ENCODE measurements around the gene INSC. TPM values are rescaled to one million over a fixed set of nuclear protein-coding genes. Genes with fewer than 3 reads are reported as not detected.

INSC gene
- total and polyA plus RNA-seq, 7 donors = 1.4 to 5.4 (median 2.9) TPM

DNA sequence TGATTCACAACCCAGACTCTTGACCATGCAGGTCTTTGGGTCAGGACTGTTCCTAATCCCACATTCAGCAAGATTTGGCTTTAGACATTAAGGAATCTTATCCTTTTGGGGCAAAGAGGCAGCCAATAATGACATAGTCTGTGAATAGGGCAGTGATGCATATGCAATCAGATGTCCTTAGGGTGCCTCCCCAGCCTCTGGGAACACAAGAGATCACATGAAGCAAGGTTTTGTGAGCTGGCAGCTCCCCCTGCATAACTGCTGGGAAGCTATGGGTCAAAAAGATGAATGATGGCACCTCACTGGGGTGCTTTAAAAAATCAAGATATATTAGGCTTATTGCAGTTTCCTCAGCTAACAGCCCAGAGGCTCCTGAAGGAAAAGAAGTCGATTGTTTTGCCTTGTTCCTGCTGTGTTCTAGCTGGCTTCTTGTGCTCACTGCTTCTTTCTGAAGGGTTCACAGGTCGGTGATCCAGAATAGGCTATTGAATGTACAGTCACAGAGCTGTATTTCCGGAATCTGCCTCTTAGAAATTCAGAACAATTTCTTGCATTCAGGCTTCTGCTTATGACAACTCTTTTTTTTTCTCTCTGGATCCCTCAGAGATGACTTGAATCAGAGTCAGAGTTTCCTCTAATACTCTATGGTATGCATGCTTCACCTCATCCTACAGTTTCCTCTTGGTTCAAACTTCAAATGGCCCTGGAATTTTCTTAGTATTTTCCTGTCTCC lies 31.7 kb downstream of the INSC start:
- peak overlapping the region in 2 of 4 donors; percentile 46 to 49 for H3K27ac ChIP-seq

DNA sequence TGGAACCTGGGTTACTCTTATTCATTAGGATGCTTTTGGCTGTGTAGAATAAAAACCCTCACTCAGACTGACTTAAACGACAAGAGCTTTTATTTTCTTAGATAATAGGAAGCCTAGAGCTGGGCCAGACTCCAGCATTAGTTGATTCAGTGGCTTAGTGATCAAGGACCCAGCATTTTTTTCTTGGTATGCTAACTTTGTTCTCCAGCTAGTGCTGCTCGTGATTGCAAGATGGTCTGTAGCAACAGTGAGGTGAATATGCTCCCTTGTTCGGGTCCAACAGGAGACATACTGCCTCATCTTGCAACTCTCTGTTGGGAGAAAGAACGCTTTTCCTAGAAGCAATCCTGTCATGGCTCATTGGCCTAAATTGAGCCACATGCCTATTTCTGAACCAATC lies 33.4 kb downstream of the INSC start:
- TF ChIP-seq, protein P1, sequence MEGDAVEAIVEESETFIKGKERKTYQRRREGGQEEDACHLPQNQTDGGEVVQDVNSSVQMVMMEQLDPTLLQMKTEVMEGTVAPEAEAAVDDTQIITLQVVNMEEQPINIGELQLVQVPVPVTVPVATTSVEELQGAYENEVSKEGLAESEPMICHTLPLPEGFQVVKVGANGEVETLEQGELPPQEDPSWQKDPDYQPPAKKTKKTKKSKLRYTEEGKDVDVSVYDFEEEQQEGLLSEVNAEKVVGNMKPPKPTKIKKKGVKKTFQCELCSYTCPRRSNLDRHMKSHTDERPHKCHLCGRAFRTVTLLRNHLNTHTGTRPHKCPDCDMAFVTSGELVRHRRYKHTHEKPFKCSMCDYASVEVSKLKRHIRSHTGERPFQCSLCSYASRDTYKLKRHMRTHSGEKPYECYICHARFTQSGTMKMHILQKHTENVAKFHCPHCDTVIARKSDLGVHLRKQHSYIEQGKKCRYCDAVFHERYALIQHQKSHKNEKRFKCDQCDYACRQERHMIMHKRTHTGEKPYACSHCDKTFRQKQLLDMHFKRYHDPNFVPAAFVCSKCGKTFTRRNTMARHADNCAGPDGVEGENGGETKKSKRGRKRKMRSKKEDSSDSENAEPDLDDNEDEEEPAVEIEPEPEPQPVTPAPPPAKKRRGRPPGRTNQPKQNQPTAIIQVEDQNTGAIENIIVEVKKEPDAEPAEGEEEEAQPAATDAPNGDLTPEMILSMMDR (IDR thresholded peaks at IDR 0.05) = no peak
- TF ChIP-seq POLR2A (IDR thresholded peaks at IDR 0.05) (no peak), POLR2AphosphoS5 (IDR thresholded peaks at IDR 0.05) (no peak), EP300 (IDR thresholded peaks at IDR 0.05) (no peak)
- Histone ChIP-seq H3K9me3 (no peaks in the 10 kb centered on the region), H3K36me3 (no peaks in the 10 kb centered on the region), H3K27me3 (no peaks in the 10 kb centered on the region), H3K4me1 (peaks cover 0 to 6% (median 0%) of the 10 kb centered on the region in 4 donors), H3K27ac (no peak overlapping the region), H3K4me3 (no peak overlapping the region)
- intact Hi-C loops (cut with DNase I) = no loop called here
- WGBS, 2 donors = 83% methylated on average over 4 of the region's 4 CpGs
- DNase-seq = no peak

More for the DNA sequence above, 31.7 kb downstream of the INSC start:
- H3K4me1 ChIP-seq = peaks cover 0 to 6% (median 0%) of the 10 kb centered on the region in 4 donors
- no peak overlapping the region for H3K4me3 ChIP-seq
- DNase-seq = no peak
- no peaks in the 10 kb centered on the region for H3K36me3 ChIP-seq
- intact Hi-C loops (cut with DNase I) = no loop called here
- no peaks in the 10 kb centered on the region for H3K27me3 ChIP-seq
- H3K9me3 ChIP-seq = no peaks in the 10 kb centered on the region
- no peak for TF ChIP-seq EP300 (IDR thresholded peaks at IDR 0.05)
- no peak for TF ChIP-seq POLR2AphosphoS5 (IDR thresholded peaks at IDR 0.05)
- TF ChIP-seq, protein P1 (IDR thresholded peaks at IDR 0.05) = no peak
- TF ChIP-seq POLR2A (IDR thresholded peaks at IDR 0.05) = no peak
- WGBS, 2 donors = 55 to 69% methylated on average over 3 of the region's 3 CpGs

DNA sequence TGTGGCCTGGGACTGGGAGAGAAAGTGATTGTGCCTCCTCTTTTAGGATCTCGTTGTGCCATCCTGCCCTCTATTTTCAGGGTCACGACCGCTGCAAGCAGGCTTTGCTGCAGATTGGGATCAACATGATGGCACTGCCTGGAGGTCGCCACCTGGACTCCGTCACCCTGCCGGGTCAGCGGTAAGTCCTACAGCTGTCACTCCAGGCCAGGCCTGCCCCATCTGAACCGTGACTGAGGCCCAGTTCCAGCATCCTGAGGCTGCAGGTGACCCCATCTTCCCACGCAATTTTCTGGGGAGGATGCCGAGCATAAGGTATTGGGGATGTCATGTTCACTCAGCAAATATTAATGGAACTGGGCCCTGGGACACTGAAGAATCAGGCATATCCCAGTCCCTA lies 34.3 kb downstream of the INSC start:
- TF ChIP-seq POLR2AphosphoS5 (IDR thresholded peaks at IDR 0.05) (no peak), EP300 (IDR thresholded peaks at IDR 0.05) (no peak), POLR2A (IDR thresholded peaks at IDR 0.05) (no peak)
- TF ChIP-seq, protein P1 (IDR thresholded peaks at IDR 0.05) = no peak
- Histone ChIP-seq H3K27ac (no peak overlapping the region), H3K27me3 (no peaks in the 10 kb centered on the region), H3K4me1 (peaks cover 0 to 6% (median 0%) of the 10 kb centered on the region in 4 donors), H3K9me3 (no peaks in the 10 kb centered on the region), H3K4me3 (no peak overlapping the region), H3K36me3 (no peaks in the 10 kb centered on the region)
- no peak for DNase-seq
- WGBS, 2 donors = 87 to 95% methylated on average over 10 of the region's 10 CpGs
- intact Hi-C loops (cut with DNase I) = no loop called here

DNA sequence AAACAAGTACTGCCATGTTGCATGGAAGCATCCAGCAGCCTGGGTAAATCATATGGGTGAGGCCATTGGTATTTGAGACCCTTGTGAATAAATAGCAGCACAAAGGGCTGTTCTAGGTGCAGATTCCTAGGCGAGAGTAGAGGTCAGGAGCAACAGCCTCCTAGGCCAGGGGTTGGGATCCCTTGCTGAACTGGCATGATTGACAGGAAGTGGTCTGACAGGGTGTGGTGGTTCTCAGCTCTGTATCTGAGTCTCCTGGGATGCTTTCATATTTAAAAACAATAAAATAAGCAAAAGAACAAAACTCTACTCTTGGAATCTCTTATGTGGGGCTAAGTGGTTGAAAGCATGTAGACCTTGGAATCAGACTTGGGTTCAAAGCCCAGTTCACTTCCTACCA lies 35.8 kb downstream of the INSC start:
- Histone ChIP-seq H3K27me3 (no peaks in the 10 kb centered on the region), H3K27ac (no peak overlapping the region), H3K36me3 (no peaks in the 10 kb centered on the region), H3K9me3 (no peaks in the 10 kb centered on the region), H3K4me1 (no peaks in the 10 kb centered on the region), H3K4me3 (no peak overlapping the region)
- intact Hi-C loops (cut with DNase I) = no loop called here
- TF ChIP-seq POLR2A (IDR thresholded peaks at IDR 0.05) (no peak), EP300 (IDR thresholded peaks at IDR 0.05) (no peak), POLR2AphosphoS5 (IDR thresholded peaks at IDR 0.05) (no peak)
- TF ChIP-seq, protein P1 (IDR thresholded peaks at IDR 0.05) = no peak
- no peak for DNase-seq
- 68 to 85% methylated on average over 1 of the region's 1 CpG for WGBS, 2 donors

DNA sequence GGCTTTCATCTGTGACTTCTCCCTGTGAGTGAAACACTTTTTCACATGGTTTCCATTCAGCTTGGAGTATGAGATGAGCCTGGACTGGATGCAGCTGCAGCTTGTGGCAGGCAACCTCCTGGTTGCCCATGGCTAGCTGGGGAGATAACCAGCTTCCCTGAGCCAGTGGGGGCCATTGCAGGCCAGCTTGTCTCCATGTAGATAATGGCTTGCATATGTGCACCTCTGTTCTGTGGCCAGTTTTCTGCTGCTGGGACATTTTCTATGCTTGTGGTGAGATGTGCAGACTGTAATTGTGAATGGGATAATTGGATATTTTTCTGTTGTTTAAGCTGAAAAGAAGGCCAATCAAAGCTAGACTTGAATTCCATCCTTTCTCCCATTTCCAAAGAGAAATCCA lies 38.5 kb downstream of the INSC start:
- no peak overlapping the region for H3K27ac ChIP-seq
- intact Hi-C loops (cut with DNase I) = no loop called here
- no peak for TF ChIP-seq POLR2A (IDR thresholded peaks at IDR 0.05)
- TF ChIP-seq EP300 (IDR thresholded peaks at IDR 0.05) = no peak
- TF ChIP-seq, protein P1 (IDR thresholded peaks at IDR 0.05) = no peak
- no peak for TF ChIP-seq POLR2AphosphoS5 (IDR thresholded peaks at IDR 0.05)
- H3K36me3 ChIP-seq = no peaks in the 10 kb centered on the region
- no peaks in the 10 kb centered on the region for H3K27me3 ChIP-seq
- no peaks in the 10 kb centered on the region for H3K4me1 ChIP-seq
- H3K4me3 ChIP-seq = no peak overlapping the region
- no peak for DNase-seq
- H3K9me3 ChIP-seq = no peaks in the 10 kb centered on the region

Data from sigmoid colon (tissue), 7 donors.